22Rv1 (cell line): Measurements from ENCODE around the gene GLG1.
A peak's percentile ranks its signal among the peaks of the same experiment; 100 is the strongest.
"Not testable (repeated sequence)": the region's sequence is repeated elsewhere in the genome, so short reads cannot be mapped to it uniquely, and the experiment has no call there.

Experiments used
- ZFX ChIP-seq: fragments of 450-650 bp; IDR thresholded peaks from 2 replicates; pipeline ENCODE4 v1.6.1; 2017; ENCODE audit warnings: antibody characterized with exemption, borderline replicate concordance
- TF ChIP-seq, protein P1 (sequence below): fragments of 450-650 bp; IDR thresholded peaks from 2 replicates; pipeline ENCODE4 v1.5.1; 2017; ENCODE audit warnings: mild to moderate bottlenecking

DNA sequence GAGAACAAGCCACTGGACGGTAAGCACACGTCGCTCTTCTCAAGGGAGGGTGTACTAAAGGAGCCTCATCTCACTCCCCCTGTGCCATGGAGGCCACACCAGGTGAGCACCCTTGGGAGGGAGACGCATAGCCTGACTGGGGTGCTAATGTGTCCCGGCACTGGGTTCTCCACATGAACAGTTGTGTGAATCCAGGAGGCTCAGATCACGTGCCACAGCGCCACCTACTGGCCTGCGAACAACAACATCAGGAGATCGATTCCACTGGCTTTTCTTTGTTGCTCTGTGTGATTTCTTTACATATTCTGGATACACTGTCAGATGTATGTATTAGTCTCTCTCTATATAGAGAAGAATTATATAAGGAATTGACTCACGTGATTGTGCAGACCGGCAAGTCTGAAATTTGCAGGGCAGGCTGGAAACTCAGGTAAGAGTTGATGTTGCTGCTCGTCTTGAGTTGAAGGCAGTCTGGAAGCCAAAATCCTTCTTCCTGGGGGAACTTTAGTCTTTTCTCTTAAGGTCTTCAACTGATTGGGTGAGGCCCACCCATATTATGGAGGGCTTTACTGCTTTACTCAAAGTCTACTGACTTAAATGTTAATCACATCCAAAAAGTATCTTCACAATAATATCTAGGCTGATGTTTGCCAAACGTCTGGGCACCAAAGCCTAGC is 176.7 kb downstream of the GLG1 start:
- TF ChIP-seq, protein P1, sequence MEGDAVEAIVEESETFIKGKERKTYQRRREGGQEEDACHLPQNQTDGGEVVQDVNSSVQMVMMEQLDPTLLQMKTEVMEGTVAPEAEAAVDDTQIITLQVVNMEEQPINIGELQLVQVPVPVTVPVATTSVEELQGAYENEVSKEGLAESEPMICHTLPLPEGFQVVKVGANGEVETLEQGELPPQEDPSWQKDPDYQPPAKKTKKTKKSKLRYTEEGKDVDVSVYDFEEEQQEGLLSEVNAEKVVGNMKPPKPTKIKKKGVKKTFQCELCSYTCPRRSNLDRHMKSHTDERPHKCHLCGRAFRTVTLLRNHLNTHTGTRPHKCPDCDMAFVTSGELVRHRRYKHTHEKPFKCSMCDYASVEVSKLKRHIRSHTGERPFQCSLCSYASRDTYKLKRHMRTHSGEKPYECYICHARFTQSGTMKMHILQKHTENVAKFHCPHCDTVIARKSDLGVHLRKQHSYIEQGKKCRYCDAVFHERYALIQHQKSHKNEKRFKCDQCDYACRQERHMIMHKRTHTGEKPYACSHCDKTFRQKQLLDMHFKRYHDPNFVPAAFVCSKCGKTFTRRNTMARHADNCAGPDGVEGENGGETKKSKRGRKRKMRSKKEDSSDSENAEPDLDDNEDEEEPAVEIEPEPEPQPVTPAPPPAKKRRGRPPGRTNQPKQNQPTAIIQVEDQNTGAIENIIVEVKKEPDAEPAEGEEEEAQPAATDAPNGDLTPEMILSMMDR: peak; percentile 91
- not testable (repeated sequence) for TF ChIP-seq ZFX
